ENCODE data around the gene AGBL4.

Gene AGBL4

DNA sequence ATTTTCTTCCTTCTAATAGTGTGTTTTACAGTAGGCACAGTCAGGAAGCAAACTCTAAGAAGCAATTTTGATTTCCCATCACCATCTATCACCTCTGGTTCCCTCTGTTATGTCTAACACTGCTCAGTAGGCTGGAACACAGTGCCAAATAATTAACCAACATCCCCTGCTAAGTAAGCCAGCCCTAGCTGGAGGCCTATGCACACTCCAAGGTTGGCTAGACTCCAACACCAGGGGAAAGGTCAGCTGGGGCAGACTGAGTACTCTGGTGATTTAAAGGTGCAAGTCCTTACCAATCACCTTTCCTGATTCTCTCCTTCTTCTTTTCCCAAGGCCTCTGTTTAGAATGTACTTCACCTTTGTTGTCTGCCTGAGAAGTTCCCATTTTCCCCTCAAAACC, 1200.6 kb downstream of the AGBL4 start:
- no peak for DNase-seq (ENCODE audit: low spot score)

DNA sequence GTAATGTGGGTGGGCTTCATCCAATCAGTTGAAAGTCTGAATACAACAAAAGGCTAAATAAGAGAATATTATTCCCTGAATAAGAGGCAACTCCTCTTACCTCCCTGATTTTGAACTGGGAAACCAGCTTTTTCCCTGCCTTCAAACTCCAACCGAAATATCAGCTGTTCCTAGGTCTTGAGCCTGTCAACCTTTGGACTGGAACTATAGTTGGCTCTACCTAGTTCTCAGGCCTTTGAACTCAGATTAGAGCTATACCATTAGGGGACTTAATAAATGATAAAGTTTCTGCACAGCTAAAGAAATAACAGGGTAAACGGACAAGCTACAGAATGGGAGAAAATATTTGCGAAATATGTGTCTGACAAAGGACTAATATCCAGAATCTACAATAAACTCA, 1203.3 kb downstream of the AGBL4 start:
- no peak for DNase-seq (ENCODE audit: low spot score)

DNA sequence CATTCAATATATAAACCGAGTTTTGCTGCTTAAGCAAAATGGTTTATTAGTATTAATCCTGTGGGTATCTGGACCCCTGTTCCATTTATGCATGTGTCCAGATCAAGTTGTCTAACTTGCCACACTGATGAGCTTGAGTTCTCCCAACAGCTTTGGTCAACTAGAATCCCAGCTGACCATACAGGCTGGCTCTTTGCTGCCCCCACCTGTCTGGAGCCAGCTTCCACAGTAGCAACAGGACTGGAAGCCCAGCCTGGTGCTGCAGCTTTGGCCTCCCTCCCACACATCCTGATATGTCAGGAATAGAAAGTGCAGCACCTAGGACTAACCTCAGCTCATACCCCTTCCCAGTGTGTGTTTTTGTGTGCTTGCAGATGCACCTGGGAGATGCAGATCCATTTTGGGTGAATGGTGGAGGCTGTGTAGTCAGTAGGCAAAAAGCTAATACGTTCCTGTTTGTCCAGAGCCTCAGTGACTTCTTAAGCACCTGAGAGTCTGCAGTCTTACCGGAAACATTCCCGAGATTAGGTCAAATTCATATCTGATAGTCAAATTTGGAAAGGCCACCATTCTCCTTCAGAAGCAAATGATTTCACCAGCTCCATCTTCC, 1206.1 kb downstream of the AGBL4 start:
- DNase-seq (ENCODE audit: low spot score) = peak; percentile 17

DNA sequence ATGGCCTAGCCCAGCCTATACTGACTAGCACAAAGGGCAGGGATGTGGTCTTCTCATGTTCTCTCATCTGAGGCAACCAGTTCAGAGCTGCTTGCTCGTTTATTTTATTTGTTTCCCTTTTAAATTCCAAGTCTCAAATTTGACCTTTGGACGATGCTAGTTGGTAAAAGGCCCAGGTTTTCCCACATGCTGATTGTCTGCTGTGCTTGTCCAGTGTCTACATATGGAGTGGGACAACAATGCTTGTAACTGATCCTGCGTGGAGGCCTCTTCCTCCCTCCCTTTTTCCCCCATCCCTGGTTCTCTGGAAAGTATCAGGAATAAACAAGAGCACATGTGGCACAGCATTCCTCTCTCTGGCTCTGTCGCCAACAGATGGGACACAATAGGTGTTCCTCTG, 1213.0 kb downstream of the AGBL4 start:
- no peak for DNase-seq (ENCODE audit: low spot score)

DNA sequence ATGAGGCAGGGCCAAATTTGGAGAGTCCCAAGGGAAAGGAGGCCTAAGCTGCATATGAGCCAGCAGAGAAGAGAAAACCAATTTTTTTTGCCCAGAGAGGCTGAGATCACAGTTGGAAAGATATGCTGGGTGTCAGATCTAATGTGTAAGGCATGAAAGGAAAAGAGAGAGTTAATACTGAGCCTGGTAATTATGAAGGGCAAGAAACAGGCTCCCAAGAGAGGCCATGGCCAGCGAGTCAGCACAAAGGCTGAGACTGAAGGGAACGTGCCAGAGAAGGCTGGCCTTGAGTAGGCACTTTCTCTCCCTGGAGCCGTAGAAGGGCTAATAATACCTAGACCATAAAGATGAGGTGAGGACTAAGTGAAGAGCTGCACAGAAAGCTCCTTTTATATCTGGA, 1215.3 kb downstream of the AGBL4 start:
- DNase-seq (ENCODE audit: low spot score) = no peak

DNA sequence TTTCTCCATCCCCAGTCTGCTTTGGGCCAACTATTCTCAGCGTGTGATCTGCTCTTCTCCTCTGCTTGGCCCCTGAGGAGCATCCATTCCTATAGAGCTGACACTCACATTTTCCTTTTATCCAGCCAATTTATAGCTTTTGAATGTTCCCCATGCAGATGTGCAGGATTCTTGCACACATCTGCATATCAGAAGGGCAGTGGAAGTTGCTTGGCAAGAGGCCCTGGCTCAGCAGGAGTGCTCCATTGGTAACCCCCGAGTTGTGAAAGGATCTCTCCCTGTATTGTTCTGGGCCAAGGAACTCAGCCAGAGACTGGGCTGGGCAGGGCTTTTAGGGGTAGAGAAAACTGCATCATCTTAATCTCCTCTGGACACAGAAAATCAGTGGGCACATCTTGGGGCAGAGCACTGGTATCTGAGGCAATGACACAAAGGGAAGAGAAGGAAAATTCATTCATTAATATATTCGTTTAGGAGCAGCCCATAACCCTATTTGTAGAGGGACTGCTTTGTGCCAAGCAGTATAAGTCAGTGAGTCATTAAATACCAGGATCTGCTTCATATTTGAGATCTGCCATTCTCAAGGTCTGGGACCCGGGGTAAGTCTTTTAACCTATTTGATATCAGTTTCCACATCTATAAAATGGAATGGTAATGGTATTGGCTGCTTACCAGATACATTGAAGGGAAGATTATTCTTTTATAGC, 1216.0 kb downstream of the AGBL4 start:
- DNase-seq (ENCODE audit: low spot score) = no peak

DNA sequence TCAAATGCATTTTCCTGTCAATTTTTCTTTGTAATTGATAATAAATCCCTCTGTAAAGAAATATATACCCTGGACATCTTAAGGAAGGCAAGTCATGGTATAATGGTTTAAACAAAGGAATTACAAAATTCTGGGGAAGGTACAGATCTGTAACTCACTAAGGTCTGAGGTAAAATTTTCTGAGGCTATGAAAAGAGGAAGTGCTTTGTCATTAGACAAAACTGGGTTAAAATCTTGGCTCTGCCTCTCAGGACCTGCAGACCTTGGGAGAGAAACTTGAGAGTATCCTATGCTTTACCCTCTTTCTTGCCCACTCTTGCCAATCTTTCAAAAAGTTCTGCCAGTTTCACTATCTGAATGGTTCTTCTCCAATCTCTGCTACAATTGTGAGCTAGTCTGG, 1220.3 kb downstream of the AGBL4 start:
- DNase-seq (ENCODE audit: low spot score) = no peak

DNA sequence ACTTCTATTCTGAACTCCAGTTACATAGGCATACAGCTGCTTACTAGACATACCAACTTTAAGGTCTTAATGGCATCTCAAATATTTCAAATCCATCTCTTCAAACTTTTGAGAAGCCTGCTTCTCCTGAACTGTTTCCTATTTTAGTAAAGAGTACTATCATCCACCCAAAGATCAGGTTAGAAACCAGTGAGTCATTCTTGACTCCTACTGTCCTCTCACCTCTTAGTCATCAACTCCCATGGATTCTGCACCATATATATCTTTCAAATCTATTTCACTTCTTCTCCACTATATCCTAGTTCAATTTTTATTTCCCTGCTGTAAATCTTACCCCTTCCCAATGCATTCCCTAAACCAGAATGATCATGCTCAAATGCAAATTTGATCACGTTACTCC, 1228.9 kb downstream of the AGBL4 start:
- DNase-seq (ENCODE audit: low spot score) = no peak

DNA sequence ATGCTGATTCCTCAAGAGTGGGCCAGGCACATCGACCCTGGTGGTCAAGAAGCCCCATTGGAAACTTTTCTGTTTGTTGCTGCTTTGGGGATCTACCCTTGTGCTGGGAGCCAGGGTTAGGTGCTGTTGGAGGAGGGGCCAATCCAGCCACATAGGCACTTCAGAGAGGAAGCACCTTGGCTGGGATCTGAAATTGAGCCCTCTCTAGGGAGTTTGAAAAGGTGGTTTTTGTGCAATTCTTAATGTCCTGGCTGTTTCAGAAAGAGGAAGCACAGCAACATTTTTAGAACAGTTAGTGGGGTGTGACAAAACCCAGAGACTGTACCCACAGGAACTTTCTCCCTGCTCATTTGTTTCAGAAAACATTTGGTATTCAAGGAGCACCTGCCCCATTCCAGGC, 1229.9 kb downstream of the AGBL4 start:
- no peak for DNase-seq (ENCODE audit: low spot score)

DNA sequence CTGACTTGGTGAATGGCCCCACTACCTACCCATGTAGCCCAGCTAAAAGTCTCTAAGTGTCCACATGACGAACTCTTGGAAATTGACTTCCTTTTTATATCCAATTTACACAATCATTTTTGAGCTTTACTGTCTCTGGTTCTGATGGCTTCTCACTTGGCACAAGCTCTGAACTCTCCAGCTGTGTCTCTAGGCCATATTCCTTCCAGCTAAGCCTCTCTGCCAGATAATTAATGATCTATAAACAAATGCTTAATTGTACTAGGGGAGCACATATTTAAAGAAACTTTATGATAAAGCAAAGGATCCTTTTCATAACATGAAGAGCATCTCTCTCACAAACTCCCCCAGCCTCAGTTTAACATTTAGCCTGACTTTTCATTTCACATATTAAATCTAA, 1230.8 kb downstream of the AGBL4 start:
- DNase-seq (ENCODE audit: low spot score) = no peak

DNA sequence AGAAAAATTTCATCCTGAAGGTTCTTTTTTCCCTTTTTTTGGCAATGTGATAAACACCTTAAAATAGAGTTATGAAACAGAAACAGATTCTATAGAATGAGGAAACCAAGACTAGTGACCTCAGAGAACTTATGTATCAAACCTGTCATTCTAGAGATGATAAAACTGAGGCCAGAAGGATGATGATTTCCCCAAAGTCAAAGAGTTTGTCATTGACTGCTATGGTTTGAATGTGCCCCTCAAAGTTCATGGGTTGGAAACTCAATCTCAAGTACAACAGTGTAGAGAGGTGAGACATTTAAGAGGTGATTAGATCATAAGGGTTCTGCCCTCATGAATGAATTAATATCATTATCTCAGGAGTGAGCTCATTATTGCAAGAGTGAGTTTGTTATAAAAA, 1233.4 kb downstream of the AGBL4 start:
- no peak for DNase-seq (ENCODE audit: low spot score)

DNA sequence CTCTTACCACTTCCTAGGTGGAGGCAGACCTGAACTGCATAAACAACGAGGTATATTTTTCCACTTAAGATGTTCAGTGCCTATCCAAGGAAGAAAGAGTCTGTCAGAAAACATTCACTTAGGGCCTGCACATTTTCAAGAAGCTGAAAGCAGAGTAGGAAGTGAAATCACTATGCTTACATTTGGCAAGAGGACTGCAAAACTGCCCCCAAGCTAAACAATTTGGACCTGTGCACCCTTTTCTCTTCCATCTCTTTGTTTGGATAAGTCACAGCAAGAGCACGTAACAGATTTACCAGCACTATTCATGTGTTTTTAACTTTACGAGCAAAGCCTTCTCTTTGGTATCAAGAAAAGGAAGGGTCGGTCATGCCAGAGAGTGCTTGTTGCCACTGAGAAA, 1233.9 kb downstream of the AGBL4 start:
- no peak for DNase-seq (ENCODE audit: low spot score)

DNA sequence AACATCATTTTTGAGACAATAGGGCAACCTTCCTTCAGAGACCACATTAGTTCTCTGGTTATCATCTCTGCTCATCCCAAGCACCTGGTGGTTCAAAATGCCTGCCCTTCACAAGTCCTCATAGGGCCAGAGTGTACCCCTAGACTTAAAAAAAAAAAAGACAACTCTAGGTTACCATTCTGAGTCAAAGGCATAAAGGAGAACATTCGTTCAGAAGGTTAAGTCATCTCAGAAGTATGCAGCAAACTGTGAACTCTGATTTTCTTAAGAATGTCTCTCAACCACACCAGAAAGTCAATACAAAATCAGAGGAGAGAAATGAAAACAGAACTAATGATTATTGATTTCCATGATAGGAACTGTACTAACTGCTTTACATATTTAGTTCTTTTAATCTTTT, 1237.9 kb downstream of the AGBL4 start:
- no peak for DNase-seq (ENCODE audit: low spot score)

DNA sequence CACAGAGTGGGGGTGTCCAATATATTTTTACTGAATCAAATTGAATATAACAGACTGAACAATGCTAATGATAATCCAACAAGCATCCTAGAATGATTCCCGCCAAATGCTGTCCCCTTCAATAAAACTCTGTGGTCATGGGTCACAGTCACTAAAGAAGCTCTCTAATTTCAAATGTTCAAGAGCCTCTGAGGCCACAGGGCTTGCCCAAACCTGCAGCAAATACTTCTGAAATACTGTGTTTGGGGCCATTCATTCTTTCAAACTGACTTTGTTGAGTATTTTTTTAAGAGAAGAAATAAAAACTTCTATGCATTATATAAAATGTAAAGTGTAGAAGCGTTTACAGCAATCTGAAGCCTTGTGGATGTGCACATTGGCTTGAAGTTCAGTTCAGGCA, 1239.5 kb downstream of the AGBL4 start:
- DNase-seq (ENCODE audit: low spot score) = no peak

DNA sequence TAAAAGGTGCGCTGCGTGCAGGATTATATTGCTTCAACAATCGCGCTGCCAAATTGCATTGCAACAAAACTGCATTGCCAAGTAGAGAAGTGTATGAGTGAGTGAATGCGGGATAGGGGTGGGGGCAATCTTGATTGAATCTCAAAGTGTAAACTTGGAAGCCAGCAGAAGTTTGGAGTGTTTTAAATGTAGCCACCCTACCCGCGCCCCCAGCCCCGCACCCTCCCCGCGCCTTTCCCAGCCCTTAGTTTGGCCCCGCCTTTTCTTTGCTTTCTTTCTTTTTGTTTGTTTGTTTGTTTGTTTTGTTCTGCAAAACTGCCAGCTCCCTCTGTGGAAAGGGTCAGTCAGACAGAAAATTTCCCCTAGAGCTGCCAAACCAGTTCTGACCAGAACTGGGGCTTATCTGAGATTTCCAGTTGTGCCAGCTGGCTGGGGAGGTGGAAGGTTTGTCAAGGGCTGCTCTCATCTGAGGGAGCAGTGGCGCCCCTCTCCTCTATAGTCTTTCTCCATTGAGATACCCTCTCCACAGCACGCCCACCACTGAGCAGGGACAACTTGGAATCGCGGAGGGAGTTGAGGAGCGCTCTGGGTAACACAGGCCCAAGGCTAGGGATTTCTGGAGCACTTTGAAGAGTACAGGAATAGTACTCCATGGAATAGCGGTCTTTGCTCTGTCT, 1246.4 kb downstream of the AGBL4 start:
- DNase-seq (ENCODE audit: low spot score) = no peak

DNA sequence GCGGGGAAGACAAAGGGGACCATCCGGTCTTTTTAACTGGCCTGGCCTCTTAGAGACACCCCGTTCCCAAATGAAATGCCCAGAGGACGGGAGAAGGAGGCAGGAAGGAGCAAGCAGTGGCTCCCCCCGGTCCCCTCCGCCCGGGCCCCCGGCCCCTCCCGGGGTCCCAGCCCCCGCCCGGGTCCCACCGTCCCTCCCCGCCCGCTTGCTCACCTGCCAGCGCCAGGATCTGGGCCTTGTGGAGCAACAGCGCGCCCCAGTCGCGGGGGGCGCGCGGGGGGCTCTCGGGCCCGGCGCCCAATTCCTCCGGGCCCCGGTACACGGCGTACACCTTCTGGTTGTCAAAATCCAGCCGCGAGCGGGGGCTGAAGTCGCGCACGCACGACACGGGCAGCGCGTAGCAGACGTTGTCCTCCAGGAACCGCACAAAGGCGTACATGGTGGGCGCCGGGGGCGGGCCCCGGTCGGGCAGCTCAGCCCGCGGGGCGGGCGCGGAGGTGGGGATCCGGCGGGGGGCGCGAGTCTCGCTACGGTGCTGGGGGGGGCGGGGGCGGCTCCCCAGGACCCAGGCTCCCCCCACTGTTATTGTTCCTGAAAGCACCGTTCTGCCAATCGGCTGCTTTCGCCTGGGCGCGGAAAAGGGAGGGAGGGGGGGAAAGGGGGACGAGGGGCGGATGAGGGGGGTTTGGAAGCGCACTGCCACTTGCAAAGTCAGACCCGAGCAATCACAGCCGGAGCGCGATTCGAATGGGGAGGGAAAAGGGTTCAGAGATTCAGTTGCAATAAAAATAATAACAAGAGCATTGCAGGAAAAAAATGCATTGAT, 1247.1 kb downstream of the AGBL4 start, which contains the start of gene BEND5:
BEND5 (minus strand) TSS at position 499 of the 826 bp plus-strand sequence; CDS start at position 439, 60 bp downstream.
- peak; percentile 82 for DNase-seq (ENCODE audit: low spot score)

DNA sequence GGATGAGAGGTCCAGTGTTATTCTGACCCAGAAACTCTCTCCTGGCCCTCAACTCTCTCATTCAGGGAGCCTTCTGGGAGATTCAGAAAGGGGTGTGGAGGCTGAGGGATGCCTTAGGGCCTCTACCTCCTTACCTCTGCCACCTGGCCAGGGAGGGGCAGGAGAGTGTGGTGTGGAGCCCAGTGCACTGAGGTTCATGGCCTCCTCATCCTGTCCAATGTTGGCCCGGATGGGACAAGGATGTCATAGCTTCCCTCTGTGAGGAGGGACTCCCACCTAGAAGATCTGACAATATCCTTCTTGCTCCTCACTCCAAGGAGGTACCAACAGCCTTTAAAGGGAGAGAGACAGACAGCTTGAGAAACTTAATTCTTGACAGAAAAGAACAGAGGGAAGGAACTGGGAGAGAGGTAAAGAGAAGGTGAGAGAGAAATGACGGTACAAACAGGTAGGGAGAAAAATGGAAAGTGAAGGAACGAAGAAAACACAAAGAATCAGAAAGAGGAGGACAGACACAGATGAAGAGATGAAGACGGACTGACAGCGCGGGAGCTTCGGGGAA, 1247.8 kb downstream of the AGBL4 start:
- no peak for DNase-seq (ENCODE audit: low spot score)

DNA sequence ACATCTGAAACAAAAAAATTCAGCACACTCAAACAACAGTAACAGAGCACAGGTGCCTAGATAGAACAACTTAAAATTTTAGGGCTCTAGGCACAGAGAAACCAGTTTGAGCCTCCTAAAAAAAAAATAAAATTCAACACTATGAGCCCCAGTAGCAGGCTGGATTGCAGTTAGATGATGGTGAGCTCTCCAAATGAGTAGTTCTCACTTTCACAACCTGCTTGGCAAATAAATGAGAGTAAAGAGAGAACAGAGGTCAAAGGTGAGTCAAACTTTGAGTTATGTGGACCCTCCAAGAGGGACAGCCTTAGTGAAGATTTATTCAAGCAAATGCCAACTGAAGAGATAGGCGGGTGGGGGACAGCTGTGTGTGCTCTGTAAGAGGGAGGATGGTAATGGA, 1250.6 kb downstream of the AGBL4 start:
- no peak for DNase-seq (ENCODE audit: low spot score)

DNA sequence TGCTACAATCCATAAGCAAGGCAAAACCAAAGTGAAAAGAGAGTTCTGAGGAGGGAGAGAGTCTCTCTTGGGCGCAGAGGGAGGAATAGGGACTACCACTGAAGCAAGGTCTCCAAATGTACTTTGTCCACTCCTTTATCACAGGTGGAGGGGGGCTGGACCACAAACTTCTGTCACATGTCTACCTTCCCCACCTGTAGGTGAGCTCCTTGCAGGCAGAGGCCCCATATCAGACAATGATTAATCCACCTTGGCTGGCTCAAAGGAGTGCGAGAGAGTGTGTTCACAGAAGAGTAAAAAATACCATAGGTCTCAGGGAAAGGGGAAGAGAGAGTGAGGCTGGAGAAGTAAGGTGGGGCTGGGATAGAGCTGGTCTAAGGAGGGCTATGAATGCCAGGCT, 1251.5 kb downstream of the AGBL4 start:
- no peak for DNase-seq (ENCODE audit: low spot score)

DNA sequence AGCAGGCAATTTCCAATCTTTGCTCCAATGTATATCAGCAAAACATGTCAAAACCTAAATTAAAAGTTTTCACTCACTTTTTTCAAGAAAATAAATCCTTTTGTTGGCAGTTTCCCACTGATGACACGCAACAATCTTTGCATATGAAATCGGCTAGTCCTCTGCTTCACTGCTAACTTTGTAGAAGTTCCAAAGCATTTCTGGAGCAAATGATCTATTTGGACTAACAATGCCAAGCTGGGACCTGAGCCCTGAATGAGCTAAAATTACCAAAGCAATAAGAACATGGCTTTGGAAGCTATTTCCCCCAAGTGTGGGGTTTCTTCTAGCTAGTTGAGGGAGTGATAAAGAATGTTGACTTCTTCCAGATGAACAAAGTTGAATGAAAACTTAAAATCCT, 1252.2 kb downstream of the AGBL4 start:
- DNase-seq (ENCODE audit: low spot score) = no peak

DNA sequence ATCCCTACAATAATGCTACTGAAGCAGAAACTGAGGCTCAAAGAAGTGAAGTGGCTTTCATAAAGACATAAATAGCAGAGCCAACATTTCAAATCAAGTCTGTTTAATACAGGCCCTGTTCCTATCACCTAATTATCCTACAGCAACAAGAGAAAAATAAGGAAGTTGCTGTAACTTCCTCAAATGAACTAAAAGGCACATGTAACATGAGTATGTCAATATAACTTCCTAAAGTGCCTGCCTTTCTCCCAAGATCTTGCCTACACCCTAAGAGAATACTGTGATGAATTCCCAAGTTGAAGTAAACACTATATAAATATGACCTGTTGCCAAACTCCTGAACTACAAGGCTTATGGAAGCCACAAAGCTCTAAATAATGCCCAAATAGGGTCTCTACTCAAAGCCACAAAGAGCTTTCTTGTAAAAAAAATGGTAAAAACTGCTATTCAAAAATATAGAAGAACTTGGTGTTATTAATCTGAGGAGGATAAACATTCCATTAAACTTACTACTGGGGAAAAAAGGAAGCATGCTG, 1255.7 kb downstream of the AGBL4 start:
- no peak for DNase-seq (ENCODE audit: low spot score)

DNA sequence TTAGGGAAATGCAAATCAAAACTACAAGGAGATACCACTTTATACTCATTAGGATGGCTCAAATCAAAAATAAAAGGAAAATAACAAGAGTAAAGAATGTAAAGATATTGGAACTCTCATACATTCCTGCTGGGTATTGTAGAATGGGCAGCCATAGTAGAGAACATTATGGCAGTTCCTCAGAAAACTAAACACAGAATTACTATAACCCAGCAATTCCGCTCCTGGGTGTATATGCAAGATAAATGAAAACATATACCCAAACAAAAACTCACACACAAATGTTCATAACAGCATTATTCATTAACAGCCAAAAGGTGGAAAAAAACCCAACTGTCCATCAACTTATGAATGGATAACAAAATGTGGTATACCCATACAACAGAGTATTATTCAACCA, 1258.4 kb downstream of the AGBL4 start:
- DNase-seq (ENCODE audit: low spot score) = no peak
